K562 (cell line): ENCODE measurements around the gene HDAC6. TPM values are rescaled to one million over a fixed set of nuclear protein-coding genes. Genes with fewer than 3 reads are reported as not detected.
A peak's percentile ranks its signal among the peaks of the same experiment; 100 is the strongest.

Source experiments
- ATF1 ChIP-seq, 2 experiments: fragments of 450-650 bp in 1 of 2; IDR thresholded peaks; 2 replicates each; pipeline ENCODE4 v1.6.1; 2016; ENCODE audit warnings: missing compliant biosample characterization in 1 of 2, missing genetic modification characterization in 1 of 2
- CTBP1 ChIP-seq: fragments of 450-650 bp; IDR thresholded peaks from 2 replicates; pipeline ENCODE4 v1.6.1; 2016; ENCODE audit warnings: borderline replicate concordance
- DPF2 ChIP-seq: fragments of 450-650 bp; IDR thresholded peaks from 2 replicates; pipeline ENCODE4 v1.6.1; 2016
- FUS ChIP-seq: fragments of 200-400 bp; formaldehyde crosslinking; optimal IDR thresholded peaks from 2 replicates; pipeline ENCODE3; 2017; ENCODE audit warnings: low read depth, low read length
- HDAC6 ChIP-seq: IDR thresholded peaks from 2 replicates; pipeline ENCODE4 v1.6.1; 2012; ENCODE audit warnings: low read depth, mild to moderate bottlenecking, control low read depth, inconsistent platforms, low read length, moderate library complexity
- HNRNPK ChIP-seq: fragments of 200-400 bp; formaldehyde crosslinking; IDR thresholded peaks from one replicate; pipeline ENCODE4 v1.6.1; 2018; ENCODE audit warnings: mild to moderate bottlenecking, low read depth, low read length; ENCODE audit not compliant: poor library complexity, severe bottlenecking
- HNRNPLL ChIP-seq: fragments of 200-400 bp; formaldehyde crosslinking; IDR thresholded peaks from 2 replicates; pipeline ENCODE4 v1.6.1; 2017; ENCODE audit warnings: low read length, low read depth, mild to moderate bottlenecking; ENCODE audit not compliant: poor library complexity, severe bottlenecking
- NFXL1 ChIP-seq: fragments of 450-650 bp; formaldehyde crosslinking; IDR thresholded peaks from 2 replicates; pipeline ENCODE4 v1.4.0; 2021; ENCODE audit warnings: mild to moderate bottlenecking
- PRPF4 ChIP-seq: fragments of 200-400 bp; formaldehyde crosslinking; IDR thresholded peaks from one replicate; pipeline ENCODE4 v1.6.1; 2017; ENCODE audit warnings: low read length, low read depth, mild to moderate bottlenecking; ENCODE audit not compliant: insufficient read depth, poor library complexity, severe bottlenecking
- PTBP1 ChIP-seq: fragments of 200-400 bp; formaldehyde crosslinking; IDR thresholded peaks from 2 replicates; pipeline ENCODE4 v1.6.1; 2017; ENCODE audit warnings: low read depth, low read length
- SIRT6 ChIP-seq: IDR thresholded peaks from one replicate; pipeline ENCODE4 v1.6.1; 2012; ENCODE audit warnings: low read depth, mild to moderate bottlenecking, control low read depth, inconsistent platforms, low read length, moderate library complexity
- SRSF3 ChIP-seq: fragments of 200-400 bp; formaldehyde crosslinking; IDR thresholded peaks from 2 replicates; pipeline ENCODE4 v1.6.1; 2016; ENCODE audit warnings: mild to moderate bottlenecking, low read length, moderate library complexity; ENCODE audit not compliant: insufficient read depth
- TEAD1 ChIP-seq, 2 experiments: fragments of 450-650 bp in 1 of 2; sonication (generic) in 1 of 2; formaldehyde crosslinking; IDR thresholded peaks; 2 replicates each; pipeline versions ENCODE4 v1.4.0 to v1.8.0; 2020 to 2022; ENCODE audit warnings: mild to moderate bottlenecking in 2 of 2, missing genetic modification reagents in 1 of 2
- TSC22D4 ChIP-seq: fragments of 450-650 bp; IDR thresholded peaks from 2 replicates; pipeline ENCODE4 v1.6.1; 2016; ENCODE audit warnings: missing genetic modification characterization, missing biosample characterization, control low read depth
- ZNF134 ChIP-seq: fragments of 250-450 bp; sonication (Bioruptor Pico); conservative IDR thresholded peaks from 2 replicates; pipeline ENCODE4 v1.4.0; 2020
- ZNF263 ChIP-seq: sonication (generic); formaldehyde crosslinking; IDR thresholded peaks from 2 replicates; pipeline ENCODE4 v1.8.0; 2022; ENCODE audit warnings: mild to moderate bottlenecking, missing genetic modification reagents, borderline replicate concordance
- ZNF57 ChIP-seq: fragments of 450-650 bp; formaldehyde crosslinking; IDR thresholded peaks from 2 replicates; pipeline ENCODE4 v1.4.0; 2020; ENCODE audit warnings: mild to moderate bottlenecking, moderate library complexity
- polyA plus RNA-seq, 8 experiments: library from polyadenylated mRNA; depleted of rRNA in 4 of 8; stranded (reverse) in 5 of 8; unstranded in 3 of 8; fragments of >200 nt; fragmentation: Nextera tagmentation in 2 of 8; fragmentation: Illumina TruSeq in 1 of 8; extraction: Ambion mirVana in 2 of 8; extraction: Trizol in 1 of 8; gene quantifications; 2 replicates each; pipeline versions ENCODE4 v1.2.1 to v1.2.3, GENCODE V29; 2011 to 2014; ENCODE audit warnings: inconsistent platforms in 1 of 8, missing spikeins in 1 of 8
- total RNA-seq, 7 experiments: library from RNA; depleted of rRNA in 6 of 7; stranded (reverse); fragments of >200 nt in 6 of 7; fragmentation: Illumina TruSeq in 2 of 7; extraction: Trizol in 2 of 7; gene quantifications; 2 replicates each; pipeline versions ENCODE4 v1.2.1 to v1.2.3, GENCODE V29; 2011 to 2021; ENCODE audit warnings: low replicate concordance in 1 of 7
- TF ChIP-seq, protein P1 (sequence below): fragments of 250-450 bp; sonication (Bioruptor Pico); IDR thresholded peaks from 2 replicates; pipeline ENCODE4 v1.8.0; 2022; ENCODE audit warnings: moderate library complexity, mild to moderate bottlenecking, inconsistent platforms
- TF ChIP-seq, protein P2 (sequence below): fragments of 450-650 bp; formaldehyde crosslinking; IDR thresholded peaks from 2 replicates; pipeline ENCODE4 v1.4.0; 2020; ENCODE audit warnings: mild to moderate bottlenecking
- TF ChIP-seq, protein P3 (sequence below): fragments of 450-650 bp; IDR thresholded peaks from 2 replicates; pipeline ENCODE4 v1.6.1; 2016; ENCODE audit warnings: low read depth

Gene HDAC6
- total and polyA plus RNA-seq, 9 of the 15 experiments (the other 6 are each of a cell fraction or from before 2014, with no cell fraction given), result 29.9 to 101 (median 71.2) TPM

DNA sequence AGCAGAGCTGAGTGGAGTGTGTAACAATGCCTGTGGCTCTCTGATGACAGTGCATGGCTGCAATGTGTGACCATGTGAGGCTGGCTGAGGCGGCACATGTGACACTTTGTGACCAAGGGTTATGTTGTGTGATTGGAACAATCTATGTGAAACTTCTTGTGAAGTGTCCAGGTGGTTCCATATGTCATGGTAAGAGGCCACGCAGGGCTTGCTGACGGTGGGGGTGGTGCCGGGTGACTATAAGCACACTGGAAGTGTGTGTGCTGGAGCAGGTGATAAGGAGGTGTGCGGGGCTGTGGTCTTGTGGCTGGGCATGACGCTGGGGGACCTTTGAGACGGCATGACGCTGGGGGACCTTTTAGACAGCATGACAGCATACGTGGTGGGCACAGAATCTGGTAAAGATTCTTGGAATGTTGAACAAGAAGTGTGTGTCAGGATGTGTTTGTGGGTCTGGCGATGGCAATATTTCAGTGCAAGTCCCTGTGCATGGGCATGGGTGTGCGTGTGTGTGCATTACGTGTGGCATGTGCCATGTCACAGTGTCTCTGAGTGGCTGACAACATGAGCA lies 7.4 kb upstream of the HDAC6 start (continued):
- TF ChIP-seq HNRNPLL, result no peak
- TF ChIP-seq SRSF3, result no peak
- TF ChIP-seq ZNF134 (CRISPR knock-in tag), result no peak
- TF ChIP-seq, protein P1, sequence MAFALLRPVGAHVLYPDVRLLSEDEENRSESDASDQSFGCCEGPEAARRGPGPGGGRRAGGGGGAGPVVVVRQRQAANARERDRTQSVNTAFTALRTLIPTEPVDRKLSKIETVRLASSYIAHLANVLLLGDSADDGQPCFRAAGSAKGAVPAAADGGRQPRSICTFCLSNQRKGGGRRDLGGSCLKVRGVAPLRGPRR (CRISPR knock-in tag), result no peak
- peak in 1 of 2 experiments; percentile 55; a peak in 1 of 4 replicates for TF ChIP-seq TEAD1 (CRISPR knock-in tag; IDR thresholded peaks at IDR 0.05)
- no peak; the same call in 1 of the 2 replicates for TF ChIP-seq ZNF263 (CRISPR knock-in tag)
- no peak for TF ChIP-seq FUS
- TF ChIP-seq NFXL1, result no peak
- TF ChIP-seq HDAC6, result no peak
- no peak for TF ChIP-seq HNRNPK
- TF ChIP-seq SIRT6, result no peak
- TF ChIP-seq PTBP1, result no peak
- TF ChIP-seq, protein P2, sequence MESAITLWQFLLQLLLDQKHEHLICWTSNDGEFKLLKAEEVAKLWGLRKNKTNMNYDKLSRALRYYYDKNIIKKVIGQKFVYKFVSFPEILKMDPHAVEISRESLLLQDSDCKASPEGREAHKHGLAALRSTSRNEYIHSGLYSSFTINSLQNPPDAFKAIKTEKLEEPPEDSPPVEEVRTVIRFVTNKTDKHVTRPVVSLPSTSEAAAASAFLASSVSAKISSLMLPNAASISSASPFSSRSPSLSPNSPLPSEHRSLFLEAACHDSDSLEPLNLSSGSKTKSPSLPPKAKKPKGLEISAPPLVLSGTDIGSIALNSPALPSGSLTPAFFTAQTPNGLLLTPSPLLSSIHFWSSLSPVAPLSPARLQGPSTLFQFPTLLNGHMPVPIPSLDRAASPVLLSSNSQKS (CRISPR knock-in tag), result no peak
- no peak for TF ChIP-seq ATF1 (CRISPR knock-in tag; IDR thresholded peaks at IDR 0.05)
- TF ChIP-seq ATF1 (tag; IDR thresholded peaks at IDR 0.05), result peak; percentile 63
- peak; percentile 51 for TF ChIP-seq DPF2
- TF ChIP-seq, protein P3, sequence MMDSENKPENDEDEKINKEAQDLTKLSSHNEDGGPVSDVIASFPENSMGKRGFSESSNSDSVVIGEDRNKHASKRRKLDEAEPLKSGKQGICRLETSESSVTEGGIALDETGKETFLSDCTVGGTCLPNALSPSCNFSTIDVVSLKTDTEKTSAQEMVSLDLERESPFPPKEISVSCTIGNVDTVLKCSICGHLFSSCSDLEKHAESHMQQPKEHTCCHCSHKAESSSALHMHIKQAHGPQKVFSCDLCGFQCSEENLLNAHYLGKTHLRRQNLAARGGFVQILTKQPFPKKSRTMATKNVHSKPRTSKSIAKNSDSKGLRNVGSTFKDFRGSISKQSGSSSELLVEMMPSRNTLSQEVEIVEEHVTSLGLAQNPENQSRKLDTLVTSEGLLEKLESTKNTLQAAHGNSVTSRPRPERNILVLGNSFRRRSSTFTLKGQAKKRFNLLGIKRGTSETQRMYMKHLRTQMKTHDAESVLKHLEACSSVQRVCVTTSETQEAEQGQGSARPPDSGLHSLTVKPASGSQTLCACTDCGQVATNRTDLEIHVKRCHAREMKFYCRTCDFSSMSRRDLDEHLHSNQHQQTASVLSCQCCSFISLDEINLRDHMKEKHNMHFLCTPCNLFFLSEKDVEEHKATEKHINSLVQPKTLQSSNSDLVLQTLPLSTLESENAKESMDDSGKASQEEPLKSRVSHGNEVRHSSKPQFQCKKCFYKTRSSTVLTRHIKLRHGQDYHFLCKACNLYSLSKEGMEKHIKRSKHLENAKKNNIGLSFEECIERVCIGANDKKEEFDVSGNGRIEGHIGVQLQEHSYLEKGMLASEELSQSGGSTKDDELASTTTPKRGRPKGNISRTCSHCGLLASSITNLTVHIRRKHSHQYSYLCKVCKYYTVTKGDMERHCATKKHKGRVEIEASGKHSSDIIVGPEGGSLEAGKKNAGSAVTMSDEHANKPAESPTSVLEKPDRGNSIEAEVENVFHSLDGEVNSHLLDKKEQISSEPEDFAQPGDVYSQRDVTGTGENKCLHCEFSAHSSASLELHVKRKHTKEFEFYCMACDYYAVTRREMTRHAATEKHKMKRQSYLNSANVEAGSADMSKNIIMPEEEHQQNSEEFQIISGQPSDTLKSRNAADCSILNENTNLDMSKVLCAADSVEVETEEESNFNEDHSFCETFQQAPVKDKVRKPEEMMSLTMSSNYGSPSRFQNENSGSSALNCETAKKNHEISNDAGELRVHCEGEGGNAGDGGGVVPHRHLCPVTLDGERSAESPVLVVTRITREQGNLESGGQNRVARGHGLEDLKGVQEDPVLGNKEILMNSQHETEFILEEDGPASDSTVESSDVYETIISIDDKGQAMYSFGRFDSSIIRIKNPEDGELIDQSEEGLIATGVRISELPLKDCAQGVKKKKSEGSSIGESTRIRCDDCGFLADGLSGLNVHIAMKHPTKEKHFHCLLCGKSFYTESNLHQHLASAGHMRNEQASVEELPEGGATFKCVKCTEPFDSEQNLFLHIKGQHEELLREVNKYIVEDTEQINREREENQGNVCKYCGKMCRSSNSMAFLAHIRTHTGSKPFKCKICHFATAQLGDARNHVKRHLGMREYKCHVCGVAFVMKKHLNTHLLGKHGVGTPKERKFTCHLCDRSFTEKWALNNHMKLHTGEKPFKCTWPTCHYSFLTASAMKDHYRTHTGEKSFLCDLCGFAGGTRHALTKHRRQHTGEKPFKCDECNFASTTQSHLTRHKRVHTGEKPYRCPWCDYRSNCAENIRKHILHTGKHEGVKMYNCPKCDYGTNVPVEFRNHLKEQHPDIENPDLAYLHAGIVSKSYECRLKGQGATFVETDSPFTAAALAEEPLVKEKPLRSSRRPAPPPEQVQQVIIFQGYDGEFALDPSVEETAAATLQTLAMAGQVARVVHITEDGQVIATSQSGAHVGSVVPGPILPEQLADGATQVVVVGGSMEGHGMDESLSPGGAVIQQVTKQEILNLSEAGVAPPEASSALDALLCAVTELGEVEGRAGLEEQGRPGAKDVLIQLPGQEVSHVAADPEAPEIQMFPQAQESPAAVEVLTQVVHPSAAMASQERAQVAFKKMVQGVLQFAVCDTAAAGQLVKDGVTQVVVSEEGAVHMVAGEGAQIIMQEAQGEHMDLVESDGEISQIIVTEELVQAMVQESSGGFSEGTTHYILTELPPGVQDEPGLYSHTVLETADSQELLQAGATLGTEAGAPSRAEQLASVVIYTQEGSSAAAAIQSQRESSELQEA, result no peak
- TF ChIP-seq TSC22D4 (tag), result no peak
- no peak for TF ChIP-seq PRPF4
- no peak for TF ChIP-seq CTBP1
- no peak for TF ChIP-seq ZNF57 (CRISPR knock-in tag)
